ENCODE data around the gene GNA14.

DNA sequence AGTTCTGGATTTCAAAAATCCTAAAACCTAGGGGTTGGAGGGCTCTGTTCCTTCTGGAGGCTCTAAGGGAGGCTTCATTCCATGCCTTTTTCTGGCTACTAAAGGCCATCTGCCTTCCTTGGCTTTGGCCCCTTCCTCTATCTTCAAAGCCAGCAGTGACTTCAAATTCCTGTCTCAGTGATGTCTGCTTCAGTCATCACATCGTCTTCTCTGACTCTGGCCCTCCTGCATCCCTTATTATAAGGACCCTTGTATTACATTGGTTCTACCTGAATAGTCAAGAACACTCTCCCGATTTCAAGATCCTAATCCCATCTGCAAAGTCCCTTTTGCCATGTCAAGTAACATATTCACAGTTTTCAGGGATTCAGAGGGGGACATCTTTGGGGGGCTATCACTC, 60.3 kb downstream of the GNA14 start:
- TF ChIP-seq, protein P1, sequence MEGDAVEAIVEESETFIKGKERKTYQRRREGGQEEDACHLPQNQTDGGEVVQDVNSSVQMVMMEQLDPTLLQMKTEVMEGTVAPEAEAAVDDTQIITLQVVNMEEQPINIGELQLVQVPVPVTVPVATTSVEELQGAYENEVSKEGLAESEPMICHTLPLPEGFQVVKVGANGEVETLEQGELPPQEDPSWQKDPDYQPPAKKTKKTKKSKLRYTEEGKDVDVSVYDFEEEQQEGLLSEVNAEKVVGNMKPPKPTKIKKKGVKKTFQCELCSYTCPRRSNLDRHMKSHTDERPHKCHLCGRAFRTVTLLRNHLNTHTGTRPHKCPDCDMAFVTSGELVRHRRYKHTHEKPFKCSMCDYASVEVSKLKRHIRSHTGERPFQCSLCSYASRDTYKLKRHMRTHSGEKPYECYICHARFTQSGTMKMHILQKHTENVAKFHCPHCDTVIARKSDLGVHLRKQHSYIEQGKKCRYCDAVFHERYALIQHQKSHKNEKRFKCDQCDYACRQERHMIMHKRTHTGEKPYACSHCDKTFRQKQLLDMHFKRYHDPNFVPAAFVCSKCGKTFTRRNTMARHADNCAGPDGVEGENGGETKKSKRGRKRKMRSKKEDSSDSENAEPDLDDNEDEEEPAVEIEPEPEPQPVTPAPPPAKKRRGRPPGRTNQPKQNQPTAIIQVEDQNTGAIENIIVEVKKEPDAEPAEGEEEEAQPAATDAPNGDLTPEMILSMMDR (conservative IDR thresholded peaks at IDR 0.05; ENCODE audit: low read length) = no peak
- TF ChIP-seq EZH2phosphoT487 (IDR thresholded peaks at IDR 0.05; ENCODE audit: borderline replicate concordance, low read depth, low read length) = no peak

All from OCI-LY7 (cell line).